Measurements from ENCODE around the gene MPP3. TPM values are rescaled to one million over a fixed set of nuclear protein-coding genes. Genes with fewer than 3 reads are reported as not detected.

The MPP3 gene
- polyA plus RNA-seq, 1 donor (not counting 4 experiments of a cell fraction or from before 2014, with no cell fraction given), result 7.4 TPM

GRCh38 chr17:43772877-43773648 is 59.9 kb downstream of the MPP3 start:
- no peak overlapping the region for H3K27ac ChIP-seq (ENCODE audit: control insufficient read depth, insufficient read depth, low read length)
- no peak for FAIRE-seq
- dilution Hi-C loops (cut with MboI; ENCODE audit: extremely low pct_ligation_motif_present, low sequenced_read_pairs), result no loop called here

GRCh38 chr17:43771463-43771862 is 61.5 kb downstream of the MPP3 start:
- no peak overlapping the region for H3K9ac ChIP-seq (ENCODE audit: control insufficient read depth, extremely low read depth, insufficient read depth, low read length)
- no peaks in the 10 kb centered on the region for H3K27me3 ChIP-seq (ENCODE audit: control insufficient read depth, extremely low read depth, insufficient read depth, low read length)
- H3K4me1 ChIP-seq (ENCODE audit: control insufficient read depth, extremely low read depth, insufficient read depth, low read length), result no peaks in the 10 kb centered on the region
- no peak overlapping the region for H3K4me3 ChIP-seq (ENCODE audit: control insufficient read depth in 2 of 3, extremely low read depth in 1 of 3, insufficient read depth in 2 of 3, low read depth in 1 of 3, low read length in 3 of 3)
- H2AFZ ChIP-seq (ENCODE audit: control insufficient read depth, low read length), result no peak overlapping the region
- no peak overlapping the region for H3K4me2 ChIP-seq (ENCODE audit: control insufficient read depth, extremely low read depth, insufficient read depth, low read depth, low read length)
- no peaks in the 10 kb centered on the region for H3K9me3 ChIP-seq (ENCODE audit: control insufficient read depth, low read depth, low read length)
- no peaks in the 10 kb centered on the region for H3K9me1 ChIP-seq (ENCODE audit: control insufficient read depth, extremely low read depth, insufficient read depth, low read length)
- DNase-seq (ENCODE audit: low read depth, low spot score), result no peak
- no peak overlapping the region for H3K27ac ChIP-seq (ENCODE audit: control insufficient read depth, insufficient read depth, low read length)
- dilution Hi-C loops (cut with MboI; ENCODE audit: extremely low pct_ligation_motif_present, low sequenced_read_pairs), result no loop called here
- TF ChIP-seq CTCF (optimal IDR thresholded peaks at IDR 0.05 in 1 of 3, IDR thresholded peaks at IDR 0.05 in 1 of 3, conservative IDR thresholded peaks at IDR 0.05 in 1 of 3; ENCODE audit: extremely low read depth in 1 of 3, insufficient read depth in 2 of 3, low read length in 3 of 3), result no peak
- TF ChIP-seq EZH2 (IDR thresholded peaks at IDR 0.05; ENCODE audit: low read length), result no peak
- H3K79me2 ChIP-seq (ENCODE audit: control insufficient read depth, insufficient read depth, low read length), result peaks cover 10% of the 10 kb centered on the region
- peaks cover 33 to 40% of the 10 kb centered on the region in 2 experiments for H3K36me3 ChIP-seq (ENCODE audit: control insufficient read depth in 2 of 2, extremely low read depth in 1 of 2, insufficient read depth in 2 of 2, low read length in 2 of 2)
- H4K20me1 ChIP-seq (ENCODE audit: control insufficient read depth, extremely low read depth, insufficient read depth, low read length), result peaks cover 2% of the 10 kb centered on the region
- FAIRE-seq, result no peak

More at GRCh38 chr17:43772877-43773648, 59.9 kb downstream of the MPP3 start:
- TF ChIP-seq EZH2 (IDR thresholded peaks at IDR 0.05; ENCODE audit: low read length) (no peak), CTCF (optimal IDR thresholded peaks at IDR 0.05 in 1 of 3, IDR thresholded peaks at IDR 0.05 in 1 of 3, conservative IDR thresholded peaks at IDR 0.05 in 1 of 3; ENCODE audit: extremely low read depth in 1 of 3, insufficient read depth in 2 of 3, low read length in 3 of 3) (no peak)
- no peak overlapping the region for H3K9ac ChIP-seq (ENCODE audit: control insufficient read depth, extremely low read depth, insufficient read depth, low read length)
- H3K4me3 ChIP-seq (ENCODE audit: control insufficient read depth in 2 of 3, extremely low read depth in 1 of 3, insufficient read depth in 2 of 3, low read depth in 1 of 3, low read length in 3 of 3), result no peak overlapping the region
- H3K9me3 ChIP-seq (ENCODE audit: control insufficient read depth, low read depth, low read length), result no peaks in the 10 kb centered on the region
- no peaks in the 10 kb centered on the region for H3K27me3 ChIP-seq (ENCODE audit: control insufficient read depth, extremely low read depth, insufficient read depth, low read length)
- no peaks in the 10 kb centered on the region for H3K9me1 ChIP-seq (ENCODE audit: control insufficient read depth, extremely low read depth, insufficient read depth, low read length)
- H2AFZ ChIP-seq (ENCODE audit: control insufficient read depth, low read length), result no peak overlapping the region
- DNase-seq (ENCODE audit: low read depth, low spot score), result no peak
- peaks cover 7% of the 10 kb centered on the region for H3K4me1 ChIP-seq (ENCODE audit: control insufficient read depth, extremely low read depth, insufficient read depth, low read length)
- no peak overlapping the region for H3K4me2 ChIP-seq (ENCODE audit: control insufficient read depth, extremely low read depth, insufficient read depth, low read depth, low read length)
- peaks cover 2% of the 10 kb centered on the region for H4K20me1 ChIP-seq (ENCODE audit: control insufficient read depth, extremely low read depth, insufficient read depth, low read length)
- peaks cover 37 to 43% of the 10 kb centered on the region in 2 experiments for H3K36me3 ChIP-seq (ENCODE audit: control insufficient read depth in 2 of 2, extremely low read depth in 1 of 2, insufficient read depth in 2 of 2, low read length in 2 of 2)
- H3K79me2 ChIP-seq (ENCODE audit: control insufficient read depth, insufficient read depth, low read length), result peaks cover 19% of the 10 kb centered on the region

Data from keratinocyte (primary cell).